Activated naive CD4-positive, alpha-beta T cell treated with anti-CD3 and anti-CD28 coated beads, Interleukin-2, amount 10 ng/mL, durations not matched to agents 7 days and 5 days (primary cell): Measurements from ENCODE around the gene STX3.

ENCODE experiments used
- CTCF ChIA-PET: fragments of 350-600 bp; sonication (Branson Sonifier 250); formaldehyde crosslinking; loops from one replicate; lab custom pipeline; 2021; ENCODE audit warnings: antibody characterized with exemption; lab: Charles Lee
- DNase-seq: peaks from one replicate; pipeline ENCODE4 v3.0.0-alpha.2; 2020
- H3K27ac Mint-ChIP-seq: one replicate; pipeline ENCODE4 v1.8.0; 2021; ENCODE audit warnings: mild to moderate bottlenecking, moderate library complexity, mixed read lengths
- H3K27me3 Mint-ChIP-seq: one replicate; pipeline ENCODE4 v1.8.0; 2021; ENCODE audit warnings: mild to moderate bottlenecking, mixed read lengths
- H3K36me3 Mint-ChIP-seq: one replicate; pipeline ENCODE4 v1.8.0; 2021; ENCODE audit warnings: mixed read lengths
- H3K4me1 Mint-ChIP-seq: one replicate; pipeline ENCODE4 v1.8.0; 2021; ENCODE audit warnings: mixed read lengths
- H3K4me3 Mint-ChIP-seq: one replicate; pipeline ENCODE4 v1.8.0; 2021; ENCODE audit warnings: mild to moderate bottlenecking, moderate library complexity, mixed read lengths
- H3K9me3 Mint-ChIP-seq: one replicate; pipeline ENCODE4 v1.8.0; 2021; ENCODE audit warnings: mixed read lengths

The STX3 gene

GRCh38 chr11:59730896-59731565 is 24.1 kb upstream of the STX3 start:
- H3K27ac Mint-ChIP-seq = no peak overlapping the region
- CTCF ChIA-PET = interaction anchor here (1.1 kb wide), 1 partner anchor 23 kb away, joined by 4 read pairs; no protein-coding TSS in a partner anchor
- H3K27me3 Mint-ChIP-seq = no peaks in the 10 kb centered on the region
- H3K4me3 Mint-ChIP-seq = no peak overlapping the region
- no peaks in the 10 kb centered on the region for H3K9me3 Mint-ChIP-seq
- no peaks in the 10 kb centered on the region for H3K36me3 Mint-ChIP-seq
- H3K4me1 Mint-ChIP-seq = peaks cover 14% of the 10 kb centered on the region
- no peak for DNase-seq

GRCh38 chr11:59746111-59746510 is 9.1 kb upstream of the STX3 start:
- Mint-ChIP-seq H3K9me3 (no peaks in the 10 kb centered on the region), H3K27me3 (peaks cover 15% of the 10 kb centered on the region), H3K27ac (no peak overlapping the region), H3K4me1 (no peaks in the 10 kb centered on the region), H3K36me3 (no peaks in the 10 kb centered on the region), H3K4me3 (no peak overlapping the region)
- no peak for DNase-seq
- CTCF ChIA-PET = interaction anchor here (3.2 kb wide), 1 partner anchor 7 kb away, joined by 11 read pairs; no protein-coding TSS in a partner anchor

- Mint-ChIP-seq H3K9me3 (no peaks in the 10 kb centered on the region), H3K27me3 (peaks cover 22% of the 10 kb centered on the region), H3K4me1 (peaks cover 29% of the 10 kb centered on the region), H3K36me3 (peaks cover 11% of the 10 kb centered on the region), H3K4me3 (peak overlapping the region; percentile 78), H3K27ac (peak overlapping the region; percentile 67)
- CTCF ChIA-PET = interaction anchor here (0.7 to 7.2 kb wide), 14 partner anchors 9 to 217 kb away, joined by 3 to 121 read pairs (median 4); partner anchors contain the start of genes MRPL16 and PATL1
- peak; percentile 90 for DNase-seq
These were observed 1.3 kb upstream of the STX3 start for GRCh38 chr11:59753650-59754493.

- peak overlapping the region; percentile 78 for H3K4me3 Mint-ChIP-seq
- H3K27ac Mint-ChIP-seq = peak overlapping the region; percentile 67
- DNase-seq = peak; percentile 48
- no peaks in the 10 kb centered on the region for H3K9me3 Mint-ChIP-seq
- peaks cover 11% of the 10 kb centered on the region for H3K36me3 Mint-ChIP-seq
- H3K4me1 Mint-ChIP-seq = peaks cover 29% of the 10 kb centered on the region
- CTCF ChIA-PET = interaction anchor here (1.0 to 7.2 kb wide), 13 partner anchors 10 to 196 kb away, joined by 3 to 121 read pairs (median 4); partner anchors contain the start of genes MRPL16 and PATL1
- H3K27me3 Mint-ChIP-seq = peaks cover 16% of the 10 kb centered on the region
These were observed 700 bp upstream of the STX3 start for GRCh38 chr11:59754494-59754858.

- Mint-ChIP-seq H3K4me3 (peak overlapping the region; percentile 78), H3K9me3 (no peaks in the 10 kb centered on the region), H3K36me3 (peaks cover 17% of the 10 kb centered on the region), H3K27me3 (peaks cover 16% of the 10 kb centered on the region), H3K4me1 (peaks cover 29% of the 10 kb centered on the region), H3K27ac (peak overlapping the region; percentile 39)
- CTCF ChIA-PET = interaction anchor here (0.9 to 7.2 kb wide), 5 partner anchors 11 to 54 kb away, joined by 3 to 121 read pairs (median 24); partner anchors contain the start of gene MRPL16
- DNase-seq = peak; percentile 62
These were observed 753 bp downstream of the STX3 start for GRCh38 chr11:59755701-59756557.

- H3K4me3 Mint-ChIP-seq = peak overlapping the region; percentile 78
- H3K9me3 Mint-ChIP-seq = no peaks in the 10 kb centered on the region
- no peak overlapping the region for H3K27ac Mint-ChIP-seq
- H3K36me3 Mint-ChIP-seq = peaks cover 19% of the 10 kb centered on the region
- DNase-seq = no peak
- H3K4me1 Mint-ChIP-seq = peaks cover 29% of the 10 kb centered on the region
- CTCF ChIA-PET = interaction anchor here (0.9 to 7.2 kb wide), 4 partner anchors 11 to 53 kb away, joined by 3 to 121 read pairs (median 29); partner anchors contain the start of gene MRPL16
- H3K27me3 Mint-ChIP-seq = peaks cover 16% of the 10 kb centered on the region
These were observed 1.3 kb downstream of the STX3 start for GRCh38 chr11:59756558-59756840.

GRCh38 chr11:59756845-59757244 is 1.7 kb downstream of the STX3 start:
- no peak for DNase-seq
- H3K36me3 Mint-ChIP-seq = peaks cover 20% of the 10 kb centered on the region
- H3K4me3 Mint-ChIP-seq = peak overlapping the region; percentile 78
- CTCF ChIA-PET = interaction anchor here (4.1 to 7.2 kb wide), 2 partner anchors 11 to 44 kb away, joined by 24 to 121 read pairs; no protein-coding TSS in a partner anchor
- H3K27ac Mint-ChIP-seq = peak overlapping the region; percentile 12
- H3K4me1 Mint-ChIP-seq = peaks cover 29% of the 10 kb centered on the region
- H3K27me3 Mint-ChIP-seq = peaks cover 16% of the 10 kb centered on the region
- no peaks in the 10 kb centered on the region for H3K9me3 Mint-ChIP-seq

- peaks cover 26% of the 10 kb centered on the region for H3K36me3 Mint-ChIP-seq
- peaks cover 29% of the 10 kb centered on the region for H3K4me1 Mint-ChIP-seq
- no peak overlapping the region for H3K27ac Mint-ChIP-seq
- H3K4me3 Mint-ChIP-seq = no peak overlapping the region
- H3K27me3 Mint-ChIP-seq = peaks cover 16% of the 10 kb centered on the region
- H3K9me3 Mint-ChIP-seq = no peaks in the 10 kb centered on the region
- CTCF ChIA-PET = interaction anchor here (7.2 kb wide), 1 partner anchor 42 kb away, joined by 121 read pairs; no protein-coding TSS in a partner anchor
- no peak for DNase-seq
These were observed 3.3 kb downstream of the STX3 start for GRCh38 chr11:59758401-59759037.

GRCh38 chr11:59759900-59760299 is 4.7 kb downstream of the STX3 start:
- peaks cover 16% of the 10 kb centered on the region for H3K27me3 Mint-ChIP-seq
- H3K27ac Mint-ChIP-seq = no peak overlapping the region
- no peak for DNase-seq
- CTCF ChIA-PET = no interaction called here
- no peaks in the 10 kb centered on the region for H3K9me3 Mint-ChIP-seq
- H3K36me3 Mint-ChIP-seq = peaks cover 26% of the 10 kb centered on the region
- H3K4me1 Mint-ChIP-seq = peaks cover 30% of the 10 kb centered on the region
- no peak overlapping the region for H3K4me3 Mint-ChIP-seq

- no peak overlapping the region for H3K4me3 Mint-ChIP-seq
- peaks cover 18% of the 10 kb centered on the region for H3K27me3 Mint-ChIP-seq
- DNase-seq = no peak
- peaks cover 29% of the 10 kb centered on the region for H3K4me1 Mint-ChIP-seq
- H3K36me3 Mint-ChIP-seq = peaks cover 28% of the 10 kb centered on the region
- no peak overlapping the region for H3K27ac Mint-ChIP-seq
- no peaks in the 10 kb centered on the region for H3K9me3 Mint-ChIP-seq
- CTCF ChIA-PET = no interaction called here
These were observed 5.6 kb downstream of the STX3 start for GRCh38 chr11:59760771-59761170.

- no peak for DNase-seq
- CTCF ChIA-PET = no interaction called here
- Mint-ChIP-seq H3K27me3 (peaks cover 11% of the 10 kb centered on the region), H3K27ac (no peak overlapping the region), H3K9me3 (no peaks in the 10 kb centered on the region), H3K36me3 (peaks cover 23% of the 10 kb centered on the region), H3K4me3 (no peak overlapping the region), H3K4me1 (peaks cover 17% of the 10 kb centered on the region)
These were observed 6.8 kb downstream of the STX3 start for GRCh38 chr11:59761993-59762392.

GRCh38 chr11:59765068-59765735 is 10.0 kb downstream of the STX3 start:
- Mint-ChIP-seq H3K27ac (peak overlapping the region; percentile 11), H3K9me3 (no peaks in the 10 kb centered on the region), H3K4me1 (peaks cover 6% of the 10 kb centered on the region), H3K36me3 (peaks cover 16% of the 10 kb centered on the region), H3K4me3 (no peak overlapping the region), H3K27me3 (peaks cover 4% of the 10 kb centered on the region)
- CTCF ChIA-PET = interaction anchor here (1.2 to 2.9 kb wide), 2 partner anchors 10 to 36 kb away, joined by 3 to 16 read pairs; partner anchors contain the start of gene STX3
- DNase-seq = no peak
